VCaP (cell line): ENCODE measurements around the gene MGRN1.

Source experiments
- H3K27ac ChIP-seq: fragments of 450-650 bp; 2 replicates; pipeline ENCODE4 v1.5.1; 2017
- TF ChIP-seq, protein P1 (sequence below): fragments of 450-650 bp; conservative IDR thresholded peaks from 2 replicates; pipeline ENCODE4 v1.5.1; 2017; ENCODE audit warnings: mild to moderate bottlenecking, moderate library complexity

MGRN1 gene

DNA sequence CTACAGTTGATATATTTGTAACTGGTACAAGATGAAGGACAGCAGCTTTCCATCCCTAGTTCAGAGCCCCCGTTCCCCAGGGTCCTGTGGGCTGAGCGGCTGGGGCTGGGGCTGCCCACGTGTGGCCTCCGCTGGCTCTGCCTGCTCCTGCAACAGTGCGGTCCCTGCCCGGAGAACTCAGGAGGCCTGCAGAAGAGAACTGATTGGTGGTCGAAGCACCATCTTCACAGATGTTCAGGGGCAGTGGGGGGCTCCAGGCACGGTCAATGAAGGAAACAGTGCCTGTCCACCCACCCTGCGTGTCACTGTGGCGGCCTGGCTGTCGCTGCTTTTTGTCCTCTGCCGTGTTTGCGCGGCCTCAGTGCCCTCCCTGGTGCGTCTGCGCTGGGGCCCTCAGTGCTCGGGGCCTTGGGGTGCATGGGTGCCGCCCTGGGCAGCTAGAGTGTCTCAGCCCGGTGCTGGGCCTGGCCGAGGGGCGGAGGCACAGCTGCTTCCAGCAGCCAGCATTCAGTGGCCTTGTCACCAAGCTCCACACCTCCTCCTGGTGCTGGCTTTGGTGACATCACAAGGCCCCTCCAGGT, 64.6 kb downstream of the MGRN1 start:
- H3K27ac ChIP-seq: no peak overlapping the region

GRCh38 chr16:4689864-4690704, 65.5 kb downstream of the MGRN1 start:
- TF ChIP-seq, protein P1, sequence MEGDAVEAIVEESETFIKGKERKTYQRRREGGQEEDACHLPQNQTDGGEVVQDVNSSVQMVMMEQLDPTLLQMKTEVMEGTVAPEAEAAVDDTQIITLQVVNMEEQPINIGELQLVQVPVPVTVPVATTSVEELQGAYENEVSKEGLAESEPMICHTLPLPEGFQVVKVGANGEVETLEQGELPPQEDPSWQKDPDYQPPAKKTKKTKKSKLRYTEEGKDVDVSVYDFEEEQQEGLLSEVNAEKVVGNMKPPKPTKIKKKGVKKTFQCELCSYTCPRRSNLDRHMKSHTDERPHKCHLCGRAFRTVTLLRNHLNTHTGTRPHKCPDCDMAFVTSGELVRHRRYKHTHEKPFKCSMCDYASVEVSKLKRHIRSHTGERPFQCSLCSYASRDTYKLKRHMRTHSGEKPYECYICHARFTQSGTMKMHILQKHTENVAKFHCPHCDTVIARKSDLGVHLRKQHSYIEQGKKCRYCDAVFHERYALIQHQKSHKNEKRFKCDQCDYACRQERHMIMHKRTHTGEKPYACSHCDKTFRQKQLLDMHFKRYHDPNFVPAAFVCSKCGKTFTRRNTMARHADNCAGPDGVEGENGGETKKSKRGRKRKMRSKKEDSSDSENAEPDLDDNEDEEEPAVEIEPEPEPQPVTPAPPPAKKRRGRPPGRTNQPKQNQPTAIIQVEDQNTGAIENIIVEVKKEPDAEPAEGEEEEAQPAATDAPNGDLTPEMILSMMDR: no peak

More for the DNA sequence above, 64.6 kb downstream of the MGRN1 start:
- TF ChIP-seq, protein P1: no peak

DNA sequence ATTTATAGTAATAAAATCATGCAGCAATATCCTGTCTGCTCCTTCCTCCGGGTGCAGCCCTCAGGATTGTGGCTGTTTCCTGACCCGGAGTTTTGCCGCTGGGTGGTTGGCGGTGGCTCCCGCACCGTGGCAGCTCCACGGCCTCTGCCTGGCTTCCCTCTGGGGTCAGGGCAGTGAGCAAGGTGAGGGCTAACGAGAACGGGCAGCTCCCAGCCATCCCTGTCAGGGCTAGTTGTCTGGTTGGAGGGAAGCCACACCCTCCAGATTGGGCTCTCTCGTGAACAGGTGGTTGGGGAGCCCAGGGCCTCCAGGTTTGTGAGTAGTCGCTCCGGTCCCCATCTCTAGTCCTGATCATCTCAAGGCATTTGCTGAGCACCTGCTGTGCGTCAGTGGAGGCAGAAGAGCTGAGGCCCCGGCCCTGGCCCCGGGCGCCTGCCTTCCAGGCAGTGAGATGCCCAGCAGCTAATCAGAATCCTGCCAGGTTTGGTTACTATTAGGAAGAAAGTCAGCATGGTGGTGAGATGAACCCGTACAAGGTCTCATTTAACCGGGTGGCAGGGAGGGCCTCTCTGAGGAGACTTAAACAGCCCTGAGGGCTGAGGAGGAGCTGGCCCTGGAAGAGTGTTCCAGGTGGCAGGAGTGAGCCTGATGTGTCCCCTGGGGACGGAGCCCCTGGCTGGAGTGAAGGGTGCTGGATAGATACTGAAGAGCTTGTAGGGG, 66.5 kb downstream of the MGRN1 start:
- TF ChIP-seq, protein P1: no peak

More at GRCh38 chr16:4689864-4690704, 65.5 kb downstream of the MGRN1 start:
- H3K27ac ChIP-seq: no peak overlapping the region

GRCh38 chr16:4691666-4692412, 67.2 kb downstream of the MGRN1 start:
- peak overlapping the region; percentile 88 for H3K27ac ChIP-seq
- TF ChIP-seq, protein P1: no peak

More for the DNA sequence above, 66.5 kb downstream of the MGRN1 start:
- H3K27ac ChIP-seq: no peak overlapping the region

GRCh38 chr16:4692460-4693295, 68.1 kb downstream of the MGRN1 start:
- TF ChIP-seq, protein P1: no peak
- peak overlapping the region; percentile 88 for H3K27ac ChIP-seq

DNA sequence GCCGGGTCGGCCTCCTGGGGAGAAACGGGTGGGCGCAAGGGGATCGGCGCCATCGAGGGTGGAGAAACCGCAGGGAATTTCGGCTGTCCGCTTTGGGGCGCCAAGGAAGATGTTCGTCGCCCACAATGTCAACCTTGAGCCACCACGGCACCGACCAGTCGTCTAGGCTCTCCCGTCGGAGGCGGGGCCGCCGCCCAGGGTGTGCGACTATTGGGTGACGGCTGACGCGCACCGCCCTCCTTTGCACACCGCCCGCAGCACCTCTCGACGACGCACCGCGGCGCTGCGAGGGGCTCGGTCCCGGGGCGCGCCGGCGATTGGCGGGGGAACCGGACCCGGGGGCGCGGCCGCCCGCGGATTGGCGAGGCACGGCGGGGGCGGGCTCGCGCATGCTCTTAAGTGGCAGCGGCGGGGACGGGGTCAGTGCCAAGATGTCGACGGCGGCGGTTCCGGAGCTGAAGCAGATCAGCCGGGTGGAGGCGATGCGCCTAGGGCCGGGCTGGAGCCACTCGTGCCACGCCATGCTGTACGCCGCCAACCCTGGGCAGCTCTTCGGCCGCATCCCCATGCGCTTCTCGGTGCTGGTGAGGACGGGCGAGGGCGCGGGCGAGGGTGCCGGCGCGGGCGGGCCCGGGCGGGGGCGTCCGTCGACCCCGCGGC, 68.8 kb downstream of the MGRN1 start, which contains the start of gene NUDT16L1:
TSS of gene NUDT16L1 (plus strand) at position 267 of the 660 bp plus-strand sequence. CDS start at position 432, 165 bp downstream.
- H3K27ac ChIP-seq: peak within 1 kb of the TSS; percentile 88
- TF ChIP-seq, protein P1: no peak
